NK-92 (cell line): ENCODE measurements around the gene PEBP1.

ENCODE experiments used
- DNase-seq: peaks from one replicate; lab custom pipeline; 2025; ENCODE audit not compliant: unreplicated experiment; lab: John Stamatoyannopoulos, UW

PEBP1 gene

GRCh38 chr12:118135788-118136558 is at the start of gene PEBP1:
Gene PEBP1 (plus strand): TSS chr12:118136124. CDS start chr12:118136210, 86 bp downstream.
- DNase-seq: peak; percentile 57

- no peak for DNase-seq
Observed at GRCh38 chr12:118089782-118090181, 46.1 kb upstream of the PEBP1 start.

GRCh38 chr12:118094039-118094438 is 41.9 kb upstream of the PEBP1 start:
- no peak for DNase-seq

GRCh38 chr12:118098401-118098800 is 37.5 kb upstream of the PEBP1 start:
- no peak for DNase-seq

GRCh38 chr12:118098911-118099671 is 36.8 kb upstream of the PEBP1 start:
- no peak for DNase-seq

GRCh38 chr12:118101051-118101450 is 34.9 kb upstream of the PEBP1 start:
- DNase-seq: no peak

- DNase-seq: no peak
Observed at GRCh38 chr12:118102070-118102469, 33.9 kb upstream of the PEBP1 start.

GRCh38 chr12:118102609-118103008 is 33.3 kb upstream of the PEBP1 start:
- no peak for DNase-seq

GRCh38 chr12:118103201-118103600 is 32.7 kb upstream of the PEBP1 start:
- DNase-seq: no peak

- DNase-seq: no peak
Observed at GRCh38 chr12:118103601-118104382, 32.1 kb upstream of the PEBP1 start, which contains the start of gene VSIG10. Gene VSIG10 (minus strand): TSS chr12:118104011. CDS start chr12:118103671, 340 bp downstream.

GRCh38 chr12:118107011-118107410 is 28.9 kb upstream of the PEBP1 start:
- no peak for DNase-seq

GRCh38 chr12:118107694-118108093 is 28.2 kb upstream of the PEBP1 start:
- DNase-seq: no peak

- no peak for DNase-seq
Observed at GRCh38 chr12:118109088-118109487, 26.8 kb upstream of the PEBP1 start.

- DNase-seq: no peak
Observed at GRCh38 chr12:118119449-118119879, 16.5 kb upstream of the PEBP1 start.

- no peak for DNase-seq
Observed at GRCh38 chr12:118120579-118121363, 15.2 kb upstream of the PEBP1 start.

- DNase-seq: no peak
Observed at GRCh38 chr12:118122264-118122663, 13.7 kb upstream of the PEBP1 start.

- no peak for DNase-seq
Observed at GRCh38 chr12:118124333-118124874, 11.5 kb upstream of the PEBP1 start.

- no peak for DNase-seq
Observed at GRCh38 chr12:118125743-118126118, 10.2 kb upstream of the PEBP1 start.

GRCh38 chr12:118126119-118126757 is 9.7 kb upstream of the PEBP1 start:
- no peak for DNase-seq

- no peak for DNase-seq
Observed at GRCh38 chr12:118127867-118128266, 8.1 kb upstream of the PEBP1 start.
